K562 (cell line): ENCODE results near the gene SESN2. TPM values are rescaled to one million over a fixed set of nuclear protein-coding genes. Genes with fewer than 3 reads are reported as not detected.

ENCODE experiments used
- BACH1 ChIP-seq: fragments of 200-800 bp; sonication (Bioruptor generic); IDR thresholded peaks from 2 replicates; pipeline ENCODE4 v1.6.1; 2016; ENCODE audit warnings: missing genetic modification characterization, missing compliant biosample characterization
- BRF2 ChIP-seq: IDR thresholded peaks from 3 replicates; pipeline ENCODE4 v1.6.1; 2011; ENCODE audit warnings: borderline replicate concordance, mild to moderate bottlenecking; ENCODE audit not compliant: insufficient read length, insufficient read depth
- CBFB ChIP-seq: sonication (generic); formaldehyde crosslinking; IDR thresholded peaks from 2 replicates; pipeline ENCODE4 v1.4.0; 2020; ENCODE audit warnings: mild to moderate bottlenecking, missing genetic modification reagents
- CREM ChIP-seq: IDR thresholded peaks from 2 replicates; pipeline ENCODE4 v1.6.1; 2014; ENCODE audit warnings: antibody characterized with exemption, low read depth
- EWSR1 ChIP-seq: fragments of 450-650 bp; IDR thresholded peaks from 2 replicates; pipeline ENCODE4 v1.6.1; 2018; ENCODE audit warnings: borderline replicate concordance, mild to moderate bottlenecking, low read depth, moderate library complexity; ENCODE audit not compliant: partially characterized antibody
- HMG20A ChIP-seq: fragments of 450-650 bp; formaldehyde crosslinking; conservative IDR thresholded peaks from 2 replicates; pipeline ENCODE4 v1.4.0; 2020; ENCODE audit warnings: mild to moderate bottlenecking, mixed read lengths
- IFI16 ChIP-seq: fragments of 250-450 bp; sonication (Bioruptor Pico); IDR thresholded peaks from 2 replicates; pipeline ENCODE4 v2.1.2; 2022; ENCODE audit warnings: mild to moderate bottlenecking, inconsistent platforms
- KAT7 ChIP-seq: sonication (generic); formaldehyde crosslinking; IDR thresholded peaks from 2 replicates; pipeline ENCODE4 v1.8.0; 2022; ENCODE audit warnings: missing genetic modification reagents, mild to moderate bottlenecking, borderline replicate concordance
- KAT8 ChIP-seq: fragments of 450-650 bp; IDR thresholded peaks from 2 replicates; pipeline ENCODE4 v1.6.1; 2016; ENCODE audit warnings: low read depth, mild to moderate bottlenecking
- MAZ ChIP-seq, 2 experiments: fragments of 450-650 bp in 1 of 2; sonication (generic) in 1 of 2; formaldehyde crosslinking; IDR thresholded peaks in 1 of 2; conservative IDR thresholded peaks in 1 of 2; 2 replicates each; pipeline versions ENCODE4 v1.4.0 to v1.5.0; 2020; ENCODE audit warnings: mild to moderate bottlenecking in 1 of 2, missing genetic modification reagents in 1 of 2
- NBN ChIP-seq: fragments of 450-650 bp; IDR thresholded peaks from 2 replicates; pipeline ENCODE4 v1.6.1; 2016; ENCODE audit warnings: low read depth, mild to moderate bottlenecking
- POLR2B ChIP-seq: fragments of 450-650 bp; IDR thresholded peaks from 2 replicates; pipeline ENCODE4 v1.6.1; 2018; ENCODE audit warnings: low read depth; ENCODE audit not compliant: partially characterized antibody
- PPARD ChIP-seq: fragments of 250-450 bp; sonication (Bioruptor Pico); IDR thresholded peaks from 2 replicates; pipeline ENCODE4 v1.8.0; 2022; ENCODE audit warnings: inconsistent platforms, mild to moderate bottlenecking, moderate library complexity
- RBFOX2 ChIP-seq: fragments of 200-400 bp; formaldehyde crosslinking; IDR thresholded peaks from 2 replicates; pipeline ENCODE4 v1.6.1; 2017; ENCODE audit warnings: low read depth, mild to moderate bottlenecking, low read length, moderate library complexity
- RFX1 ChIP-seq: fragments of 450-650 bp; IDR thresholded peaks from 2 replicates; pipeline ENCODE4 v1.6.1; 2016; ENCODE audit warnings: mild to moderate bottlenecking, moderate library complexity
- SMARCC2 ChIP-seq: fragments of 450-650 bp; IDR thresholded peaks from 2 replicates; pipeline ENCODE4 v1.6.1; 2017; ENCODE audit warnings: antibody characterized with exemption, moderate library complexity, mild to moderate bottlenecking, low read depth
- TEAD2 ChIP-seq: fragments of 450-650 bp; IDR thresholded peaks from 2 replicates; pipeline ENCODE4 v1.6.1; 2016; ENCODE audit warnings: missing genetic modification characterization, control low read depth, missing compliant biosample characterization
- VEZF1 ChIP-seq: fragments of 200-800 bp; sonication (Bioruptor generic); IDR thresholded peaks from 2 replicates; pipeline ENCODE4 v1.6.1; 2017; ENCODE audit warnings: missing genetic modification characterization, missing compliant biosample characterization
- ZNF134 ChIP-seq: fragments of 250-450 bp; sonication (Bioruptor Pico); conservative IDR thresholded peaks from 2 replicates; pipeline ENCODE4 v1.4.0; 2020
- ZNF146 ChIP-seq: IDR thresholded peaks from one replicate; pipeline ENCODE4 v1.6.1; 2018; ENCODE audit warnings: missing compliant biosample characterization; ENCODE audit not compliant: unreplicated experiment
- ZNF217 ChIP-seq: sonication (generic); formaldehyde crosslinking; IDR thresholded peaks from 2 replicates; pipeline ENCODE4 v1.8.0; 2022; ENCODE audit warnings: mild to moderate bottlenecking, missing genetic modification reagents
- ZNF384 ChIP-seq: IDR thresholded peaks from 2 replicates; pipeline ENCODE4 v1.6.1; 2012; ENCODE audit warnings: low read depth, low read length, improper control_type of control experiment
- ZNF561 ChIP-seq: fragments of 450-650 bp; formaldehyde crosslinking; conservative IDR thresholded peaks from 2 replicates; pipeline ENCODE4 v1.4.0; 2020; ENCODE audit warnings: mild to moderate bottlenecking, moderate library complexity
- polyA plus RNA-seq, 8 experiments: library from polyadenylated mRNA; depleted of rRNA in 4 of 8; stranded (reverse) in 5 of 8; unstranded in 3 of 8; fragments of >200 nt; fragmentation: Nextera tagmentation in 2 of 8; fragmentation: Illumina TruSeq in 1 of 8; extraction: Ambion mirVana in 2 of 8; extraction: Trizol in 1 of 8; gene quantifications; 2 replicates each; pipeline versions ENCODE4 v1.2.1 to v1.2.3, GENCODE V29; 2011 to 2014; ENCODE audit warnings: inconsistent platforms in 1 of 8, missing spikeins in 1 of 8
- total RNA-seq, 7 experiments: library from RNA; depleted of rRNA in 6 of 7; stranded (reverse); fragments of >200 nt in 6 of 7; fragmentation: Illumina TruSeq in 2 of 7; extraction: Trizol in 2 of 7; gene quantifications; 2 replicates each; pipeline versions ENCODE4 v1.2.1 to v1.2.3, GENCODE V29; 2011 to 2021; ENCODE audit warnings: low replicate concordance in 1 of 7
- TF ChIP-seq, protein P1 (sequence below): sonication (generic); formaldehyde crosslinking; IDR thresholded peaks from 2 replicates; pipeline ENCODE4 v1.5.0; 2020; ENCODE audit warnings: missing genetic modification reagents
- TF ChIP-seq, protein P2 (sequence below): fragments of 450-650 bp; IDR thresholded peaks from 2 replicates; pipeline ENCODE4 v1.6.1; 2016; ENCODE audit warnings: missing biosample characterization, missing genetic modification characterization

Gene SESN2
- total and polyA plus RNA-seq, 9 of the 15 experiments (the other 6 are each of a cell fraction or from before 2014, with no cell fraction given), result 3.7 to 71.3 (median 16.8) TPM

- TF ChIP-seq ZNF561 (CRISPR knock-in tag), result no peak
- no peak for TF ChIP-seq HMG20A
- no peak for TF ChIP-seq ZNF134 (CRISPR knock-in tag)
- TF ChIP-seq SMARCC2, result no peak
- no peak for TF ChIP-seq ZNF384
- TF ChIP-seq RBFOX2, result peak; percentile 99
- peak; percentile 63; the same call in 1 of the 2 replicates for TF ChIP-seq KAT7 (CRISPR knock-in tag)
- TF ChIP-seq VEZF1 (CRISPR knock-in tag), result no peak; the same call in 1 of the 2 replicates
- TF ChIP-seq KAT8, result no peak
- TF ChIP-seq ZNF217, result no peak
- no peak for TF ChIP-seq BRF2
- no peak for TF ChIP-seq EWSR1
- TF ChIP-seq, protein P1, sequence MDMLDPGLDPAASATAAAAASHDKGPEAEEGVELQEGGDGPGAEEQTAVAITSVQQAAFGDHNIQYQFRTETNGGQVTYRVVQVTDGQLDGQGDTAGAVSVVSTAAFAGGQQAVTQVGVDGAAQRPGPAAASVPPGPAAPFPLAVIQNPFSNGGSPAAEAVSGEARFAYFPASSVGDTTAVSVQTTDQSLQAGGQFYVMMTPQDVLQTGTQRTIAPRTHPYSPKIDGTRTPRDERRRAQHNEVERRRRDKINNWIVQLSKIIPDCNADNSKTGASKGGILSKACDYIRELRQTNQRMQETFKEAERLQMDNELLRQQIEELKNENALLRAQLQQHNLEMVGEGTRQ (CRISPR knock-in tag), result no peak
- TF ChIP-seq NBN, result peak; percentile 40; the same call in 1 of the 2 replicates
- no peak for TF ChIP-seq TEAD2 (tag)
- peak; percentile 97 for TF ChIP-seq POLR2B
- TF ChIP-seq, protein P2, sequence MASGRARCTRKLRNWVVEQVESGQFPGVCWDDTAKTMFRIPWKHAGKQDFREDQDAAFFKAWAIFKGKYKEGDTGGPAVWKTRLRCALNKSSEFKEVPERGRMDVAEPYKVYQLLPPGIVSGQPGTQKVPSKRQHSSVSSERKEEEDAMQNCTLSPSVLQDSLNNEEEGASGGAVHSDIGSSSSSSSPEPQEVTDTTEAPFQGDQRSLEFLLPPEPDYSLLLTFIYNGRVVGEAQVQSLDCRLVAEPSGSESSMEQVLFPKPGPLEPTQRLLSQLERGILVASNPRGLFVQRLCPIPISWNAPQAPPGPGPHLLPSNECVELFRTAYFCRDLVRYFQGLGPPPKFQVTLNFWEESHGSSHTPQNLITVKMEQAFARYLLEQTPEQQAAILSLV (tag), result no peak
- 0 out of 2 replicates have a peak, but pooled peaks have one; percentile 31 for TF ChIP-seq BACH1
- peak; percentile 96 for TF ChIP-seq CREM
- TF ChIP-seq IFI16 (CRISPR knock-in tag), result no peak
- peak; percentile 49 to 64; a peak in 2 of 4 replicates for TF ChIP-seq MAZ (CRISPR knock-in tag; conservative IDR thresholded peaks at IDR 0.05 in 1 of 2, IDR thresholded peaks at IDR 0.05 in 1 of 2)
- no peak for TF ChIP-seq RFX1
- TF ChIP-seq ZNF146 (CRISPR knock-in tag), result no peak
- TF ChIP-seq PPARD (CRISPR knock-in tag), result no peak
- TF ChIP-seq CBFB (CRISPR knock-in tag), result no peak
These were observed 23.3 kb upstream of the SESN2 start, which contains the start of gene ATP5IF1 (continued) for GRCh38 chr1:28235755-28236655.
